Muscle layer of colon (tissue), 2 donors: ENCODE measurements around the gene PXDC1.
"Not testable (repeated sequence)": the region's sequence is repeated elsewhere in the genome, so short reads cannot be mapped to it uniquely, and the experiment has no call there.

Source experiments
- H3K27ac ChIP-seq: one replicate; pipeline ENCODE4 v1.7.0; 2013; ENCODE audit warnings: low read depth, mild to moderate bottlenecking, low read length, moderate library complexity
- H3K27me3 ChIP-seq, 2 donors: one replicate each; pipeline ENCODE4 v1.7.0; 2013; ENCODE audit warnings: low read length in 2 of 2, mild to moderate bottlenecking in 2 of 2; ENCODE audit not compliant: insufficient read depth in 2 of 2, control insufficient read depth in 1 of 2
- H3K36me3 ChIP-seq: one replicate; pipeline ENCODE4 v1.7.0; 2013; ENCODE audit warnings: mild to moderate bottlenecking, low read length; ENCODE audit not compliant: insufficient read depth
- H3K4me1 ChIP-seq: one replicate; pipeline ENCODE4 v1.7.0; 2013; ENCODE audit warnings: mild to moderate bottlenecking, low read length; ENCODE audit not compliant: insufficient read depth
- H3K4me3 ChIP-seq, 2 donors: one replicate each; pipeline ENCODE4 v1.7.0; 2013; ENCODE audit warnings: low read length in 2 of 2, low read depth in 1 of 2, mild to moderate bottlenecking in 1 of 2, moderate library complexity in 1 of 2
- H3K9ac ChIP-seq: one replicate; pipeline ENCODE4 v1.7.0; 2013; ENCODE audit warnings: low read length
- H3K9me3 ChIP-seq: one replicate; pipeline ENCODE4 v1.7.0; 2013; ENCODE audit warnings: mild to moderate bottlenecking, low read length
- donor health status: abdominal sarcoma.
- donor health status: Adenocarcinoma of cecum.

Gene PXDC1

DNA sequence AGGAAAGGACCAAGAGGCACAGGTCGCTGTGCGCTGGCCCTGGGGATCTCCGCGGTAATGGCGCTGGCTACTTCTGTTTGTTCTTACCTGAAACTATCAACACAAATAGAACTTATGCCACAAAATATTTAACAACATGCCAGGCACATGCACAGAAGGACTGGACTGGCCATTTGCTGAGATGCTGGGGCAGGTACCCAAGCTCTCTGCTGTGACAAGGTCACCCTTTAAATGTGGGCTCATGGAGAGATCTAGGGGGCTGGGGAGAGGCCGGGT lies 28.0 kb upstream of the PXDC1 start:
- Histone ChIP-seq H3K9ac (no peak overlapping the region), H3K27me3 (no peaks in the 10 kb centered on the region), H3K27ac (no peak overlapping the region), H3K36me3 (no peaks in the 10 kb centered on the region), H3K9me3 (no peaks in the 10 kb centered on the region), H3K4me1 (no peaks in the 10 kb centered on the region), H3K4me3 (no peak overlapping the region)

DNA sequence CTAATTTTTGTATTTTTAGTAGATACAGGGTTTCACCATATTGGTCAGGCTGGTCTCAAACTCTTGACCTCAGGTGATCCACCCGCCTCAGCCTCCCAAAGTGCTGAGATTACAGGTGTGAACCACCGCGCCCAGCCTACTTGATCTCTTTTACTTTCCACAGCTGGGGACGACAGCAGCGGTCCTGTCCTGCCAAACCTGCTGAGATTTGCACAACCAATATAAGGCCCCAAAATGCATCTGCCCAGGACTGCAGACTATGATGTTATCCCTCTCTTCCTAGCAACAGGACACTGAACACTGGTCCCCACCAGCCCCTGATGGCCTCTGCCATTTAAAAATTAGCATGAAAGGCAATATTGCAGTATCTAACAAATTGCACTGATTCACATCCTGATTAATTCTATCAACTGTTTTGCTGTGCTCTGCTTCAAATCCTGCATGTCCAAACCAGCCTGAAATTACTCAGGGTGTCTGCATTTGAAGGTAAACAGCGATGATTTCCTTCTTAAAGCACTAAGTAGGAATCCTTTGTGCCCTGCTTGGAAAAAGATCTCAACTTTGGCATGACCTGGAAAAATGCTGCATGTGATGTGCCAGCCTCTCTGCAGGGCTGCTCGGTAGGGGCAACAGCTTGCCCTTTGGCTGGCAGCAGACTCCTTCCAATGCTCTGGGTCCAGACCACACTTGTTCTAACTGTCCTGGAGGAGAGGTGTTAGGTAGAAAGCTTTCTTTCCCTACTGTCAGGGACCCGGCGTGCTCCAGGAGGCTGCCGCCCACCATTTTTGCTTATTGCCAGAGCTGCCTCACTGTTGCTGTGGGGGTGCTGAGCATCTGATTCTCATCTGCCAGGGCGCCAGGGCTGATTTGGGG lies 27.4 kb upstream of the PXDC1 start:
- no peaks in the 10 kb centered on the region for H3K4me1 ChIP-seq
- H3K27ac ChIP-seq: no peak overlapping the region
- no peaks in the 10 kb centered on the region for H3K9me3 ChIP-seq
- H3K27me3 ChIP-seq: no peaks in the 10 kb centered on the region
- no peak overlapping the region for H3K9ac ChIP-seq
- H3K4me3 ChIP-seq: no peak overlapping the region
- H3K36me3 ChIP-seq: no peaks in the 10 kb centered on the region

DNA sequence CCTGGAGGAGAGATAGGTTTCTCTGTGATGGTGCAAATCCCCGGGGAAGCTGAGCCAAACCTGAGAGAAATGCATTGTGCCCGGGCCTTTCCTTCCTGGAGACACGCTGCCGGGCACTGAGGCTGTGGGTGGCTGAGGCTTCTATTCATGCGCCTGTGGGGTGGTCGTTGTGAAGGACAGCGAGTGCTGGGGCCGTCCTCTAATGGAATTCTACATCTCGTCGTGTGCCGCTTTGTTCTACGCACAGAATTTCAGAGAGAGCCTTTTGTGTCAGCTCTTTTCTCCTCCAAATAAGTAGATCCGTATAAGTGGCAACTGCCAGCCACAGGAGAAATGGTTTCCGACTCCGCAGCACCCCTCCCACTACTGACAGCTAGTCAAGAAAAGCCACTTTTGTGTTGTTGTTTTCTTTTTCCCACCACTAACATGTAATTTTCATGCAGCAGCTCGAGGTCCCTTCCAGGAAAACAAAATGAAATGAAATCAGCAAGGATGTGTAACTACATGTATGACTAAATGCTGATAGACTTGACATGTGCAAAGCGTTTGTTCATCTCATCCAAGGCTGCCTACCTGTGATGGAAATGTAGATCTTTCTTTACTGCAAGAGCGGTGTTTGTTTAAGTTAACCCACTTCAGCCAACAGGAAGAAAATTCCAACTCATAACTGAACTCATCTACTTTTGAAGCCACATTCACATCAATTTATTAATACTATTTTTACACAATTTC lies 26.4 kb upstream of the PXDC1 start:
- Histone ChIP-seq H3K36me3 (no peaks in the 10 kb centered on the region), H3K9ac (no peak overlapping the region), H3K27ac (no peak overlapping the region), H3K27me3 (no peaks in the 10 kb centered on the region), H3K9me3 (no peaks in the 10 kb centered on the region), H3K4me1 (no peaks in the 10 kb centered on the region), H3K4me3 (no peak overlapping the region)

GRCh38 chr6:3776881-3777507 lies 25.5 kb upstream of the PXDC1 start:
- Histone ChIP-seq H3K27ac (no peak overlapping the region), H3K4me3 (no peak overlapping the region), H3K27me3 (no peaks in the 10 kb centered on the region), H3K9me3 (no peaks in the 10 kb centered on the region), H3K9ac (no peak overlapping the region), H3K36me3 (no peaks in the 10 kb centered on the region), H3K4me1 (no peaks in the 10 kb centered on the region)

GRCh38 chr6:3775847-3776246 lies 24.3 kb upstream of the PXDC1 start:
- Histone ChIP-seq H3K36me3 (no peaks in the 10 kb centered on the region), H3K4me3 (no peak overlapping the region), H3K9me3 (no peaks in the 10 kb centered on the region), H3K27me3 (no peaks in the 10 kb centered on the region), H3K9ac (no peak overlapping the region), H3K4me1 (no peaks in the 10 kb centered on the region), H3K27ac (no peak overlapping the region)

GRCh38 chr6:3775386-3775785 lies 23.9 kb upstream of the PXDC1 start:
- Histone ChIP-seq H3K4me3 (no peak overlapping the region), H3K9me3 (no peaks in the 10 kb centered on the region), H3K9ac (no peak overlapping the region), H3K36me3 (no peaks in the 10 kb centered on the region), H3K4me1 (no peaks in the 10 kb centered on the region), H3K27ac (no peak overlapping the region), H3K27me3 (no peaks in the 10 kb centered on the region)

DNA sequence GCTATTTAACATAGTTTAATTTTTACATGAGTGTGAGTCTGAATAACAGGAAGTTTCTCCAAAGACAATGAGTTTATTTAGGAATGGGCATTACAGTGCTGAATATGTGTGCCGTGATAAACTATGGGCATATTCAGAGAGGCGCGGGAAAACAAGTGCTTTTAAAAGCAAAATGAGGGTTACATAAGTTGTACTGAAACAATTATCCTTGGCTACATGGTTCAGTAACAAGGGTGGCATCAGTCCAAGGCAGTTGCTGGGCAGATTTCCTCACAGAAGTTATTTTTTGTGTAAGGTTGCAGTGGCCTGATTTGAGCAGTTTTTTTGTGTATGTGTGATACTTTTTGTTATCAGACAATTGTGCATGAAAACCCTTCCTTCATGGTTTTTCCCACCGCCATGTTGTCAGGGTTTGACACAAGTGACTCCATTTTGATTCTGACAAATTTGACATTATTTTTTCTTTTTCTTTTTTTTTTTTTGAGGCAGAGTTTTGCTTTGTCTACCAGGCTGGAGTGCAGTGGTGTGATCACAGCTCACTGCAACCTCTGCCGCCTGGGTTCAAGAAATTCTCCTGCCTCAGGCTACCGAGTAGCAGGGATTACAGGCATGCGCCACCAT lies 22.3 kb upstream of the PXDC1 start:
- Histone ChIP-seq H3K4me3 (no peak overlapping the region), H3K27me3 (no peaks in the 10 kb centered on the region), H3K36me3 (no peaks in the 10 kb centered on the region), H3K4me1 (no peaks in the 10 kb centered on the region), H3K9ac (no peak overlapping the region), H3K9me3 (no peaks in the 10 kb centered on the region), H3K27ac (no peak overlapping the region)

- not testable (repeated sequence) for H3K27ac ChIP-seq, H3K4me3 ChIP-seq, H3K9me3 ChIP-seq, H3K27me3 ChIP-seq, H3K36me3 ChIP-seq, H3K9ac ChIP-seq, H3K4me1 ChIP-seq
Measured at GRCh38 chr6:3772127-3772999, 20.9 kb upstream of the PXDC1 start.

DNA sequence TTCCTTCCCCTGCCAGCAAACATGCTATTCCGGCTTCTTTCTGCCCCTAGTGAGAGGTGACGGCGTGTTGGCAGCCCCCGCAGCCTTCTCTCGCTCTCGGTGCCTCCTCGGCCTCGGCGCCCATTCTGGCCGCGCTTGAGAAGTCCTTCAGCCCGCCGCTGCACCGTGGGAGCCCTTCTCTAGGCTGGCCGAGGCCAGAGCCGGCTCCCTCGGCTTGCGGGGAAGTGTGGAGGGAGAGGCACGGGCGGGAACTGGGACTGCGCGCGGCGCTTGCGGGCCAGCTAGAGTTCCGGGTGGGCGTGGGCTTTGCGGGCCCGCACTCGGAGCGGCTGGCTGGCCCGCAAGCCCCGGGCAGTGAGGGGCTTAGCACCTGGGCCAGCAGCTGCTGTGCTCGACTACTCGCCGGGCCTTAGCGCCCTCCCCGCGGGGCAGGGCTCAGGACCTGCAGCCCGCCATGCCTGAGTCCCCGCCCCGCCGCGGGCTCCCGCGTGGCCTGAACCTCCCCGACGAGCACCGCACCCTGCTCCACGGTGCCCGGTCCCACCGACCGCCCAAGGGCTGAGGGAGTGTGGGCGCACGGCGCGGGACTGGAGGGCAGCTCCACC lies 20.0 kb upstream of the PXDC1 start:
- no peak overlapping the region for H3K27ac ChIP-seq
- no peak overlapping the region for H3K9ac ChIP-seq
- peaks cover 1% of the 10 kb centered on the region for H3K4me1 ChIP-seq
- no peaks in the 10 kb centered on the region for H3K36me3 ChIP-seq
- no peak overlapping the region for H3K4me3 ChIP-seq
- H3K27me3 ChIP-seq: no peaks in the 10 kb centered on the region
- no peaks in the 10 kb centered on the region for H3K9me3 ChIP-seq

DNA sequence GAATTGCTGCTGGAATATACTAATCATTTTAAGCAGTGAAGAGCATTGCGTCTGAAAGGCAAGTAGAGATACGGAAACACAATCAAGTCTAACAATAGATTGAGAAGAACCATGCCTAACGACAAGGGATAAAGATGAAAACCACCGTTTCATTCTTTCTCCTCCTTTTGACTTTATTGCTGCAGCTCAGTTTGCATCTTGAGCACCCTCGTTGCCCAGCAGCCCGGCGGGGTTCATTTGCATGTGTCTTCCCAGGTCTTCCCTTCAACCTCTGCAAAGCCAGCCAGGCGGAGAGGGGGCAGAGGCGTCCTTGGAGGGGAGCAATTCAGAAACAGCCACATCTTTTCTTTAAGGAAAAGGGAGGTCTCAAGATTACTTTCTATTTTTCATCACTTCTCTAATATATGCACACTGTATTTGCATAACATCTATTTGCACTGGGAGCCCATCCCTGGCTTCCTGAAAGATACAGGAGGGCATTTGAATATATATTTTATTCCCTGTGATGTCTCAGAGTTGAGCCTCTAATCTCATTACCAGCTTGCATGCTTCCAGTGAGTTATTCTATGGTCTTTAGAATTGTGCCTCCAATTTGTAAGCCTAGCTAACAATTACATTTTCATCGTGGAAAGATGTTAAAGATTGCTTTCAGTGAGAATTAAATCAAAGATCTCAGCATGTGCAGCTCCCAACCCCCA lies 18.7 kb upstream of the PXDC1 start:
- Histone ChIP-seq H3K9ac (no peak overlapping the region), H3K4me3 (no peak overlapping the region), H3K4me1 (peaks cover 7% of the 10 kb centered on the region), H3K27me3 (no peaks in the 10 kb centered on the region), H3K36me3 (no peaks in the 10 kb centered on the region), H3K27ac (no peak overlapping the region), H3K9me3 (no peaks in the 10 kb centered on the region)
